Measurements from ENCODE around the gene TBC1D22B.

The TBC1D22B gene

DNA sequence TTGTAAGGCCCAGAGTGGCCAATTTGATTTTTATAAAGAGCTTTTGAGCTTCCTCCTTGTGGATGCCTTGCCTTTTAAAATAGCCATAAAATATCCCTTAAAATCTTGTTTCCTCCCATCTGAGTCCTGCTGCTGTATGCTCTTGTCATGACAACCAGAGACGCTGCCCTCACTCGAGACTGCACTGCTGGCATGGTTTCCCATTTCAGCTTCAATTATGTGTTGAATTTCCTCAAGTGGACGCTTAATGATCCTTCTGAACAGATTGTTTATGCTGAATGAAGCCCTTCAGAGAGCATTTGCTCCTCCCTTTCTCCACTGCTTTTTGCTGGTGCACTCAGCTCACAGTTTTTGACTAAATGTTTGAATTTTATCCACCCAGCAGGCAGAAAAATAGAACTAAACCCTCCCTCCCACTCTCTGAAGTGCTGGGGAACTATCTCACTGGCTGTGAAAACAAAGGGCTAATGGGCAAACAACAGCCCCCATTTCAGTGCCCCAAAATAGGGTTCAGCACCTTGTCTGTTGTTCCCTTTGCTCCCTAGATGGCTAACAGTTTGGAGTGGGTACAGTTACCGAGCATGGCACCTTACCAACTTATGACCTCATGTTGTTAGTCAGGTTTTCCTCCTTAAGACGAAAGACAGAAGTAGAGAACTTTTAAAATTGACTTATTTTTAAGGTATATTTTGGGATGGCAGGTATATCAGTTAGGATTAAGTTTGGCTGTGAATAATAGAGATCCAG, 50.7 kb downstream of the TBC1D22B start:
- peaks cover 37% of the 10 kb centered on the region for H3K36me3 ChIP-seq (ENCODE audit: insufficient read depth, low read depth, low read length)
- no peak overlapping the region for H3K9ac ChIP-seq (ENCODE audit: low read depth, low read length)
- no peak overlapping the region for H3K4me3 ChIP-seq (ENCODE audit: low read length)
- H3K27me3 ChIP-seq (ENCODE audit: insufficient read depth, low read length): no peaks in the 10 kb centered on the region
- no peak overlapping the region for H3K27ac ChIP-seq (ENCODE audit: low read length)
- no peaks in the 10 kb centered on the region for H3K4me1 ChIP-seq (ENCODE audit: insufficient read depth, low read length)
- no peaks in the 10 kb centered on the region for H3K9me3 ChIP-seq (ENCODE audit: insufficient read depth, low read depth, low read length)

DNA sequence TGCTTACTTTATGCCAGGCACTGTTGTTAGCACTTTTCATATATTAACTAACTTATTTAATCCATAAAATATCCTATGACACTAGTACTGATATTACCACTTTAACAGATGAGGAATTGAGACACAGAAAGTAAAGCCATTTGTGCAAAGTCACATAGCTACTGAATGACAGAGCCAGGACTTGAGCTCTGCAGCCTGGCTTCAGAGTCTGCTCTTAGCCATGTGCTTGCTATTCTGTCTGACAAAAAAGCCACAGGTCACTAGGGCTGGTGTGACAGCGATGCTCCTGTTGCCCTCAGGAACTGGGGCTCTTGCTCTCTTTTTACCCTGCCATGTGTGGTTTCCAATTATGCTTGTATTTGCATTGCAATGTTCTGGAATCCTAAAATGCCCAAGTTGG, 51.5 kb downstream of the TBC1D22B start:
- no peak overlapping the region for H3K4me3 ChIP-seq (ENCODE audit: low read length)
- no peak overlapping the region for H3K27ac ChIP-seq (ENCODE audit: low read length)
- peaks cover 43% of the 10 kb centered on the region for H3K36me3 ChIP-seq (ENCODE audit: insufficient read depth, low read depth, low read length)
- H3K9me3 ChIP-seq (ENCODE audit: insufficient read depth, low read depth, low read length): no peaks in the 10 kb centered on the region
- no peak overlapping the region for H3K9ac ChIP-seq (ENCODE audit: low read depth, low read length)
- no peaks in the 10 kb centered on the region for H3K27me3 ChIP-seq (ENCODE audit: insufficient read depth, low read length)
- no peaks in the 10 kb centered on the region for H3K4me1 ChIP-seq (ENCODE audit: insufficient read depth, low read length)

DNA sequence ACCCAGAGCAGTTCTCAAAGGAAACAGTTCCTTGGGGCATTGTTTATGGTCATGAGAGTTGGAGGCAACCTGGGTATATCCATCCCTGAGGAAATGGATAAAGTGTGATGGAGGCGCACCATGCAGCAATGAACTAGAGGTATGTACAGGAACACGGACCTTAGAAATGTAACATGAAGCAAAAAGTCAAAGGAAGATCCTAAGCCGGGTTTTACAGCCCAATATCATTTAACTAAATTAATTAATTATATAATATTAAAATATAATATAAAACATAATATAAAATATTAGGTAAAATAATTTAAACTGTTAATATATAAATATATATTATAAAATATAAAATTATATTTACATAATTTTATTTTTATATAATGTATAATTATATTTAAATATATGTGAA, 52.1 kb downstream of the TBC1D22B start:
- no peak overlapping the region for H3K9ac ChIP-seq (ENCODE audit: low read depth, low read length)
- H3K27ac ChIP-seq (ENCODE audit: low read length): no peak overlapping the region
- no peak overlapping the region for H3K4me3 ChIP-seq (ENCODE audit: low read length)
- no peaks in the 10 kb centered on the region for H3K27me3 ChIP-seq (ENCODE audit: insufficient read depth, low read length)
- H3K9me3 ChIP-seq (ENCODE audit: insufficient read depth, low read depth, low read length): no peaks in the 10 kb centered on the region
- H3K36me3 ChIP-seq (ENCODE audit: insufficient read depth, low read depth, low read length): peaks cover 39% of the 10 kb centered on the region
- H3K4me1 ChIP-seq (ENCODE audit: insufficient read depth, low read length): no peaks in the 10 kb centered on the region

DNA sequence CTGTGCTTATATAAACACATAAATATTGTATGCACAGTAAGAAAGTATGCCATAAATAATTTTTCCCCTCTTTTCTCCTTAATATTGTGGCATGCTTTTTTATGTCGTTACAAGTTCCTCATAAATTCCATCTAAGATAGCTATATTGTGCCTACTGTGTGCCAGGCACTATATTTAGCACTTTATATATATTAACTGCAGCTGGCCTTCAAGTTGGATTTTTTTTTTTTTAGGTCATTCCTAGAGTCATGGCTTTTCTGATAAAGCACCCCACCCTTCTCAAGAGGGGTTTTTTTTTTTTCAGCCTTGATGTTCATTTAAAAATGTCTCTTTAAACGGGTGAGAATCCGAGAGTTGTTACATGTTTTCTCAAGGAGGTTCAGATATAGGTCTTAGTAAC, 53.4 kb downstream of the TBC1D22B start:
- Histone ChIP-seq H3K36me3 (ENCODE audit: insufficient read depth, low read depth, low read length) (peaks cover 46% of the 10 kb centered on the region), H3K9me3 (ENCODE audit: insufficient read depth, low read depth, low read length) (no peaks in the 10 kb centered on the region), H3K4me3 (ENCODE audit: low read length) (no peak overlapping the region), H3K9ac (ENCODE audit: low read depth, low read length) (no peak overlapping the region), H3K27ac (ENCODE audit: low read length) (no peak overlapping the region), H3K27me3 (ENCODE audit: insufficient read depth, low read length) (no peaks in the 10 kb centered on the region), H3K4me1 (ENCODE audit: insufficient read depth, low read length) (no peaks in the 10 kb centered on the region)

DNA sequence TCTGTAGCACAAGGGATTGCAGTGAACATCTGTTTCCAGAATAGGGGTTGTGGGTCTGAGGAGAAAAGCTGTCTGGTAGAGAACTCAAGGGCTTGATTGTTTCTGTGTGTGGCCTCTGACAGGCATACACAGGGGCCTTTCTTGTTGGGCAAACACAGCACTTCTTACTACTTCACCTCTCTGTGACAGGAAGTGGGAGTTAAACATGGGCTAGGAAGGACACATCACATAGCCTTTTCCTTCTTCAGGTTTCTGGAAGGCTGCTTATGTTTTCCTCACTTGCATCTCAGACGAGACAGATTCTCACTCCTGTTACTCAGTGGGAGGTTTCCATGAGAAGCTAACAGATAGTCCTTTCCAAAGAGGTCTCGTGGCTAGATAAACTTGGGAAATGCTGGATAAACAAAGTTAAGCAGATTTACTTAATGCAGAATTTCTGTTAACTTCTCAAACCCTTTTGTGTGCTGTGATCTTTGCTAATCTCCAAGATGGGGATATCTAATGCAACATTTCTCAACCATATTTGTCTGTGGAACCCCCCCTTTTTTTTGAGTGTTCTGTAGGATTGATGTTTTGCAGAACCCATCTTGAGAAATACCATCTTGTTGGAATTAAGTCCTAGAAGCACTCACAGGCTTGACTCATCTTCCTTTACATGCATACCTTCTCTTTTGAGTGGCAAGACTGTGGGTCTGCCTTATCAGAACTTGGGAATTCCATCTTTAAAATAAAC, 54.3 kb downstream of the TBC1D22B start:
- Histone ChIP-seq H3K27ac (ENCODE audit: low read length) (no peak overlapping the region), H3K36me3 (ENCODE audit: insufficient read depth, low read depth, low read length) (peaks cover 46% of the 10 kb centered on the region), H3K4me1 (ENCODE audit: insufficient read depth, low read length) (no peaks in the 10 kb centered on the region), H3K9me3 (ENCODE audit: insufficient read depth, low read depth, low read length) (no peaks in the 10 kb centered on the region), H3K9ac (ENCODE audit: low read depth, low read length) (no peak overlapping the region), H3K27me3 (ENCODE audit: insufficient read depth, low read length) (no peaks in the 10 kb centered on the region), H3K4me3 (ENCODE audit: low read length) (no peak overlapping the region)

DNA sequence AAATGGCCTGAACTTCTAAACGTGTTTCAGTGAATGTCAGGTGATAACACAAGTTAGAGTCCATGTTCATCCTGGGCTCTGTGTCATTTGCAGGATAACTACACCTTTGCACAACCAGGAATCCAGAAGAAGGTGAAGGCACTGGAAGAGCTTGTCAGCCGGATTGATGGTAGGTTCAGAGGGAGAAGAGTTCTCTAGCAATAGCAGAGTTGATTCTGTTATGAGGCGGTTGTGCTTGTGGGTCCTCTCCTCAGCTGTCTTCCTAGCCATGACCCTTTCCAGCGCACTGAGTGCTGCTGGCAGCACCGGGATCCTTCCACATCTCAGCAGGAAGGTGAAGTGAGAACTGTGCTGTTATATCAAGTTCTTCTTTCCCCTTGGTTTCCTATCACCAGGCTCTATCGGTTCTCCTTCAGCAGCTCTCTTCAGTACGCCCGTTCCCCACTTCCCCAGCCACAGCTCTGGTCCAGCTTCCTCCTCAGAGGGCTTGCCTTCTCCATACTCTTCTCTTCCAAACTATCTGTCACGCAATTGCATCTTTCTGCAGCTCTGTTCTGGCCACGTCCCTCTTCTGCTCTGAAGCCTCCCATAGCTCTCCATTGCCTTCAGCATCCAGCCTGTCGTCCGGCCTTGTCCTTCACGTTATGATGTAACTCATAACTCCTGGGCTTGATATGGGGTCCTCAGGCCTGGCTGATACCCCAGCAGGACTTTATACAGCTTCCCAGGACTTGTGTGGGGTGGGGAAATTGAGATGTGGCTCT, 56.3 kb downstream of the TBC1D22B start:
- H3K27ac ChIP-seq (ENCODE audit: low read length): no peak overlapping the region
- H3K36me3 ChIP-seq (ENCODE audit: insufficient read depth, low read depth, low read length): peaks cover 66% of the 10 kb centered on the region
- H3K9ac ChIP-seq (ENCODE audit: low read depth, low read length): no peak overlapping the region
- no peaks in the 10 kb centered on the region for H3K27me3 ChIP-seq (ENCODE audit: insufficient read depth, low read length)
- no peaks in the 10 kb centered on the region for H3K9me3 ChIP-seq (ENCODE audit: insufficient read depth, low read depth, low read length)
- H3K4me3 ChIP-seq (ENCODE audit: low read length): no peak overlapping the region
- no peaks in the 10 kb centered on the region for H3K4me1 ChIP-seq (ENCODE audit: insufficient read depth, low read length)

DNA sequence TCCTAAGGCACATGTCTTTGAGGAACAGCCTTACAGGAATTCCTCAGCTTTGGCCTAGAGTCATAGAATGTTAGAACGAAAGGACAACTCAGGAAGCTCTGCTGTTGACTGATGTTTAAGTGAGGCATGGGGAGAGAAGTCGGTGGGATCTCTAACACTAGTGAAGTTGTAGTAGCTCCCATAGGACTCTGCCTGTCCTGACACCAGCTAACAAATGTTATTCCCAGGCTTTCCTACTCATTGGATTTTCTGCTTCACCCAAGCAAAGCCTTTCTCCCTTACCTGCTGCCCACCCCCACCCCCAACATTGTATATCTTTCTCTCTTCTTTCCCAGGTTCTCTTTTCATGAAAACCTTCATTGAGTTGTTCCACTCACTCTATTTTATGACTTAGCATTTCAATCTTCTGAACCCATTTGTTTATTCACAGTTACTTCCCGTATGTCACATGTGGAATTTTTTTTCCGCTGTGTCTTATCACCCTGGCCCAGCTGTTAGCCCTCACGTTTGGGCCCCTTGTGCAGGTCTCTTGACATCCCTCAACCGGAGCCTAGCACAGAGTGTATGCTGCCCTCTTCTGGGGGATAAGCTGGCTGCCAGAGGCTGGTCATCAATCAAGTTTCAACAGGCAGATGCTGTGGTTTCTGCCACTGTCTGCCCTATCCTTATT, 57.0 kb downstream of the TBC1D22B start:
- no peak overlapping the region for H3K4me3 ChIP-seq (ENCODE audit: low read length)
- no peaks in the 10 kb centered on the region for H3K27me3 ChIP-seq (ENCODE audit: insufficient read depth, low read length)
- H3K36me3 ChIP-seq (ENCODE audit: insufficient read depth, low read depth, low read length): peaks cover 72% of the 10 kb centered on the region
- no peak overlapping the region for H3K27ac ChIP-seq (ENCODE audit: low read length)
- no peaks in the 10 kb centered on the region for H3K4me1 ChIP-seq (ENCODE audit: insufficient read depth, low read length)
- no peak overlapping the region for H3K9ac ChIP-seq (ENCODE audit: low read depth, low read length)
- H3K9me3 ChIP-seq (ENCODE audit: insufficient read depth, low read depth, low read length): no peaks in the 10 kb centered on the region

- Histone ChIP-seq H3K27me3 (ENCODE audit: insufficient read depth, low read length) (no peaks in the 10 kb centered on the region), H3K9me3 (ENCODE audit: insufficient read depth, low read depth, low read length) (no peaks in the 10 kb centered on the region), H3K27ac (ENCODE audit: low read length) (no peak overlapping the region), H3K4me3 (ENCODE audit: low read length) (no peak overlapping the region), H3K9ac (ENCODE audit: low read depth, low read length) (no peak overlapping the region), H3K36me3 (ENCODE audit: insufficient read depth, low read depth, low read length) (peaks cover 77% of the 10 kb centered on the region), H3K4me1 (ENCODE audit: insufficient read depth, low read length) (no peaks in the 10 kb centered on the region)
These were observed 57.6 kb downstream of the TBC1D22B start for GRCh38 chr6:37315157-37315515.

GRCh38 chr6:37316071-37316470, 58.5 kb downstream of the TBC1D22B start:
- no peak overlapping the region for H3K4me3 ChIP-seq (ENCODE audit: low read length)
- no peak overlapping the region for H3K9ac ChIP-seq (ENCODE audit: low read depth, low read length)
- H3K27ac ChIP-seq (ENCODE audit: low read length): no peak overlapping the region
- H3K4me1 ChIP-seq (ENCODE audit: insufficient read depth, low read length): no peaks in the 10 kb centered on the region
- peaks cover 87% of the 10 kb centered on the region for H3K36me3 ChIP-seq (ENCODE audit: insufficient read depth, low read depth, low read length)
- H3K9me3 ChIP-seq (ENCODE audit: insufficient read depth, low read depth, low read length): no peaks in the 10 kb centered on the region
- H3K27me3 ChIP-seq (ENCODE audit: insufficient read depth, low read length): no peaks in the 10 kb centered on the region

GRCh38 chr6:37317312-37318038, 59.9 kb downstream of the TBC1D22B start:
- Histone ChIP-seq H3K36me3 (ENCODE audit: insufficient read depth, low read depth, low read length) (peaks cover 92% of the 10 kb centered on the region), H3K9ac (ENCODE audit: low read depth, low read length) (no peak overlapping the region), H3K4me1 (ENCODE audit: insufficient read depth, low read length) (no peaks in the 10 kb centered on the region), H3K4me3 (ENCODE audit: low read length) (no peak overlapping the region), H3K27ac (ENCODE audit: low read length) (no peak overlapping the region), H3K27me3 (ENCODE audit: insufficient read depth, low read length) (no peaks in the 10 kb centered on the region), H3K9me3 (ENCODE audit: insufficient read depth, low read depth, low read length) (no peaks in the 10 kb centered on the region)

DNA sequence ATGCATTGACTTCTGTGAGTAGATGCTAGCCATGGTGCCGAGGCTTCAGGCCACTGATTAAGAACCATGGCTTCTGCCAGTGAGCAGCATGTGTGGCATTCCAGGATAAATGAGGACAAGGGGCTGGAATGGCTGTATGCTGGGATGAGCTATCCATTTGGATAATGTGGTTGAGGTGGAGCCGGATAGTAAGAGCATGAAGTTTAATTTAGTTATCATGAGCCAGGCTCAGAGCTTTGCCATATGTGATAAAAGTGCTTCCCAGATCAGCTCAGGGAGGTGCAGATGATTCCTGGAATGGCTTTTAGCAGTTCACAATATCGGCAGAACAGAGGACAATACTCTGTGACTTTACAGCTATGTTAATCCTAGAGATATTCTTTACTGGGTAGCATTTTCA, 61.6 kb downstream of the TBC1D22B start:
- peaks cover 76% of the 10 kb centered on the region for H3K36me3 ChIP-seq (ENCODE audit: insufficient read depth, low read depth, low read length)
- H3K4me3 ChIP-seq (ENCODE audit: low read length): no peak overlapping the region
- no peak overlapping the region for H3K27ac ChIP-seq (ENCODE audit: low read length)
- no peaks in the 10 kb centered on the region for H3K4me1 ChIP-seq (ENCODE audit: insufficient read depth, low read length)
- no peaks in the 10 kb centered on the region for H3K9me3 ChIP-seq (ENCODE audit: insufficient read depth, low read depth, low read length)
- H3K9ac ChIP-seq (ENCODE audit: low read depth, low read length): no peak overlapping the region
- H3K27me3 ChIP-seq (ENCODE audit: insufficient read depth, low read length): no peaks in the 10 kb centered on the region
